NCI-H2196 treated with DMSO at 0.1 percent for 48 hours (cell line): ENCODE results near the gene DEFB131A.
"Not testable (repeated sequence)": the region's sequence is repeated elsewhere in the genome, so short reads cannot be mapped to it uniquely, and the experiment has no call there.

ENCODE experiments used
- DNase-seq: peaks from one replicate; lab custom pipeline; 2025; ENCODE audit not compliant: unreplicated experiment; lab: John Stamatoyannopoulos, UW

DEFB131A gene

DNA sequence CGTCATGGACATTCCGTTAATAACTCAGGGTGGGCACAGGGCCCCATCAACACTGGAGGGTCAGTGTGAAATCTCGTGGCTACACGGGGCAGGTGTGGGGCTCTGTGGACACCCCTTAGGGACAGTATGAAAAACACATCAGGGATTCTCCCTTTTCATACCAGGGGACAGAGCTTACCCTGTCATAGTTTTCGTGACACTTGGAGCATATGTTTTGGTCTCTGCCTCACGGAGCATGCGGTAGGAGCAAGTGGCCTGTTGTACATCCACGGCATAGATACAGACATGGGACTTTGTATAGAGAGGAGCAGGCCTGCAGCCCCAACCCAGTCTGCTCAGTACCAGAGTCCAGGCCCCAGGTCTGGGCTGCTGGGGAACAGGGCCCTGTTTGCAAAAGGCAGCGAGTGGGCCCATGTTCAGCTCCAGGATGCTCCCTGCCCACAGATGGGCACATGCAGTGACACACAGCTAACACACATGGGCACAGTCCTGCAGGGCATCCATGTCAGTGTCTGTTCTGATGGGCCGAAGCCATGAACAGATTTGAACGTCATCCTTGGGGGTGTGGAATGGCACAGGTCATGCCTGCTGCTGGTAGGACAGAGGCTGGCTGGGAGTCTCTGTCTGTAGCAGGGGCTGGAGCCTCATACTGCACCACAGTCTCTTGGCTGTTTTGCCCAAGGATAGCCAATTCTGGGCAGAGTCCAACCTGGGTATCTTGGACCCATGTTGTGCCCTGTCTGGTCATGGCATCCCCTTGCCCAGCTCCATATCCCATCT, 50.2 kb downstream of the DEFB131A start:
- not testable (repeated sequence) for DNase-seq

DNA sequence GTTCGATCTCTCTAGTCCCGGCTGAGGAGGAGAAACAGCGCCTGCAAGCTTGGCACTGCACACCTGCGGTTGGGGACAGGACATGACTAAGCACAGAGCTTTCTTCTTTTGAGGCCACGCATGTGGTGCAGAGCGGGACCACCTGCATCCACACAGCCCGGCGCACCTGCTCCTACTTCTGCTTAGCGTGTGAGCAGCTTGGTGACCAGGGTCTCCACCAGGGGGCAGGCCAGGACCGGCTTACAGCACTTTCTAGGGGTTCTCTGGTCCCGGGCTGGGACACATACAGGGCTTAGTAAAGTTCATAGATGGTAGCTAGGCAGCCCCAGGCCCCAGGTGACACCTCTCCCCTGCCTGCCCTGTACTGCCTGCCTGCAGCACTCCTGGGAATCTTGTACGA, 51.2 kb downstream of the DEFB131A start:
- DNase-seq, result peak; percentile 2

DNA sequence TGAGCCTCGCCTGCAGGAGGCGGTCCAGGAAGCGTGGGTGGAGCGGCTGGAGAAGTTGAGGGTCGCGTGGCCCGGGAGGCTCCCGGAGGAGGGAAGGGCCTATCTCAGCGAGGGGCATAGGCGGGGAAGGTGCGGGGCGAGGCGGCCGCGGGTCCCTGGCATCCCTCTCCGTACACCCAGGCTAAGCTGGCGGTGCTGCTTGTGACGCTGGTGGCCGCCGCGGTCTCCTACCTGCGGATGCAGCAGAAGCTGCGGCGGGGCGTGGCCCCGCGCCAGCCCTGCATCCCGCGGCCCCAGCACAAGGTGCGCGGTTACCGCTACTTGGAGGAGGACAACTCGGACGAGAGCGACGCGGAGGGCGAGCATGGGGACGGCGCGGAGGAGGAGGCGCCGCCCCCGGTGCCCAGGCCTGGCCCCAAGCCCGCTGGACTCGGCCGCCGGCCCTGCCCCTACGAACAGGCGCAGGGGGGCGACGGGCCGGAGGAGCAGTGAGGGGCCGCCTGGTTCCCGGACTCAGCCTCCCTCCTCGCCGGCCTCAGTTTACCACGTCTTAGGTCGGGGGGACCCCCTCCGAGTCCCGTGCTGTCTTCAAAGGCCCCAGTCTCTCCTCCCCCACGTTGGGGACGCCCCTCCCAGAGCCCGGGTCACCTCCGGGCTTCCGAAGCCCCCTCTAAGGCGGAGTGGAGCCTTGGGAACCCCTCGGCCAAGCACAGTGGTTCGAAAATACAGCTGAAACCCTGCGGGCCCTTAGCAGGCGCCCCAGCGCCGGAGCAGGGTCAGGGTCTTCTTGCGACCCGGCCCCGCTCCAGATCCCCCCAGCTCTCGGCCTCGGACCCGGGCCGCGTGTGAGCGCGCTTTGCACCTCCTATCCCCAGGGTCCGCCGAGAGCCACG, 53.6 kb downstream of the DEFB131A start:
- DNase-seq, result not testable (repeated sequence)

DNA sequence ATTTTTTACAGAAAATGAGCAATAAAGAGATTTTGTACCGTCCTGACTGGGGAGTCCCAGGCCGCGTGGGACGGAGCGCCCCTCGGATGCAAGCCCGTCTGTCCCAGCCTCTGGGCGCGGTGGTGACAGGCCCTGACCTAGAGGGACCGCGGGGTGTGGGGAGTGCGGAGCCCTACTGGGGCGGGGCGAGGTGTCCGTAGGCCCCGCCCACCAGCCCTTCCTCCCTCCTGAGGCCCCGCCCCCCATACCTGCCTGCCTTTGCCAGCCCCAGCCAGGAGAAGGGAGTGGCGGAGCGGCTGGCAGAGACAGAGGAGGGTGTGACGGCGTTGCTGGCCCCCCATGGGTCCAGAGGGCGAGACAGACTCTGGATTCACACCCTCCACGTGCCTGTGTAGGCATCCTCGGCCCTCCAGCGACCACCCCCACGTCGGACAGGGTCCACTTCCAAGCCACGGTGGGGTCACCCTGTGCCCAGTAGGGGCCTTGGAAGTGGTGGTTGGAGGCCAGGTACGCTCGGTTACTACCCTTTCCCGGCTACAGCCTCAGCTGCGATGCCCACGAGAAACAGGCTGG, 54.3 kb downstream of the DEFB131A start:
- not testable (repeated sequence) for DNase-seq

DNA sequence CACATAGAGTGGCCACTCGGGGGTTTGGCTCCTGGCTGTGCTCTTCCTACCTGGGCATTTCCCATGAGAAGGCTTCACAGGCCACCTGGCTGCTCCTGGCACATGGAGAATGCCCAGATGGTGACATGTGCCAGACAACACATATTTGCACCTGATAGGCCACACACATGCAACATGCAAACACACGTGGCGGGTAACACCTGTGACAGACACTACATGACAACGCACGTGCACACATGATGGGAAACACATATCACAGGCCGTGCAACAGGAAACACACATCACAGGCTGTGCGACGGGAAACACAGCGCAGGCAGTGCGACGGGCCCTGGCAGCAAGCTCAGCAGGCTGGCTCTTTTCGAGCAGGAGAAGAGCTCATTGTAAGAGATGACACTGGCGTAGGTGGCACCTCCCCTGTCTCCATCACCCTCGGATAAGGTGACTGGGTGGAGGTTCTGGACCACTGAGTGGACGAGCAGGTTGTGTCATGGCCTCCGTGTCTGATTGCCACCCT, 55.8 kb downstream of the DEFB131A start:
- DNase-seq, result not testable (repeated sequence)
